OCI-LY7 (cell line): Measurements from ENCODE around the gene SCRN2. TPM values are rescaled to one million over a fixed set of nuclear protein-coding genes. Genes with fewer than 3 reads are reported as not detected.
A peak's percentile ranks its signal among the peaks of the same experiment; 100 is the strongest.

Experiments used
- BruUV-seq: library from RNA; stranded (reverse); fragments of 400-500 nt; replicated peaks from 2 replicates; lab custom pipeline; 2021; lab: Mats Ljungman, UMichigan
- CTCF ChIA-PET: fragments of 300-600 bp; sonication (Branson Sonifier 250); formaldehyde crosslinking; loops from one replicate; lab custom pipeline; 2022; ENCODE audit warnings: antibody characterized with exemption; ENCODE audit not compliant: unreplicated experiment; lab: Charles Lee
- POLR2A ChIA-PET: fragments of 300-600 bp; sonication (Branson Sonifier 250); formaldehyde crosslinking; loops from one replicate; lab custom pipeline; 2022; ENCODE audit warnings: antibody characterized with exemption; lab: Charles Lee
- DNase-seq: peaks from one replicate; pipeline ENCODE4 v3.0.0-alpha.2; 2015; ENCODE audit warnings: low spot score
- H2AFZ ChIP-seq: fragments of 200-600 bp; sonication (generic), shearing (Covaris generic); 2 replicates; pipeline ENCODE4 v1.6.1; 2014; ENCODE audit warnings: mild to moderate bottlenecking, antibody characterized with exemption, low read length, moderate library complexity
- H3K27ac ChIP-seq: fragments of 200-600 bp; sonication (generic); 2 replicates; pipeline ENCODE4 v1.5.1; 2014; ENCODE audit warnings: mixed run types, low read depth, mild to moderate bottlenecking, moderate library complexity, low read length, inconsistent platforms; ENCODE audit not compliant: poor library complexity, severe bottlenecking
- H3K36me3 ChIP-seq: fragments of 200-600 bp; sonication (generic); 2 replicates; pipeline ENCODE4 v1.6.1; 2014; ENCODE audit warnings: mild to moderate bottlenecking, antibody characterized with exemption, low read length, moderate library complexity, mixed read lengths; ENCODE audit not compliant: insufficient read depth
- H3K4me1 ChIP-seq: fragments of 200-600 bp; sonication (generic); 2 replicates; pipeline ENCODE4 v1.5.1; 2014; ENCODE audit warnings: mild to moderate bottlenecking, low read length; ENCODE audit not compliant: insufficient read depth, poor library complexity, severe bottlenecking
- H3K4me2 ChIP-seq: fragments of 200-600 bp; sonication (generic); 2 replicates; pipeline ENCODE4 v1.6.1; 2014; ENCODE audit warnings: mild to moderate bottlenecking, low read length
- H3K4me3 ChIP-seq: fragments of 200-600 bp; sonication (generic); 2 replicates; pipeline ENCODE4 v1.5.1; 2014; ENCODE audit warnings: mild to moderate bottlenecking, low read depth, low read length; ENCODE audit not compliant: poor library complexity, severe bottlenecking
- H3K79me2 ChIP-seq: fragments of 200-600 bp; sonication (generic); 2 replicates; pipeline ENCODE4 v1.6.1; 2016; ENCODE audit warnings: low read depth, mild to moderate bottlenecking, low read length, moderate library complexity, mixed read lengths; ENCODE audit not compliant: insufficient read depth
- H3K9me2 ChIP-seq: fragments of 200-600 bp; sonication (generic); 2 replicates; pipeline ENCODE4 v1.6.1; 2016; ENCODE audit warnings: mild to moderate bottlenecking, low read length, mixed read lengths; ENCODE audit not compliant: insufficient read depth
- H3K9me3 ChIP-seq: fragments of 200-600 bp; sonication (generic); 2 replicates; pipeline ENCODE4 v1.6.1; 2014; ENCODE audit warnings: mild to moderate bottlenecking, mixed run types, low read length, mixed read lengths
- H4K20me1 ChIP-seq: fragments of 200-600 bp; sonication (generic); 2 replicates; pipeline ENCODE4 v1.6.1; 2014; ENCODE audit warnings: mild to moderate bottlenecking, antibody characterized with exemption, low read length, moderate library complexity, mixed read lengths; ENCODE audit not compliant: insufficient read depth
- CTCF ChIP-seq: fragments of 200-600 bp; sonication (generic); conservative IDR thresholded peaks from 2 replicates; pipeline ENCODE4 v1.5.1; 2014; ENCODE audit warnings: mild to moderate bottlenecking, antibody characterized with exemption, low read length, moderate library complexity, mixed read lengths
- EZH2phosphoT487 ChIP-seq: fragments of 200-600 bp; sonication (generic); IDR thresholded peaks from 2 replicates; pipeline ENCODE4 v1.6.1; 2018; ENCODE audit warnings: low read depth, borderline replicate concordance, mild to moderate bottlenecking, mixed run types, antibody characterized with exemption, low read length, moderate library complexity, mixed read lengths
- intact Hi-C: fragments of 100-400 bp; cut with micrococcal nuclease; formaldehyde crosslinking; loops from one replicate; pipeline ENCODE4 v1.10.0; 2022; ENCODE audit not compliant: unreplicated experiment
- total RNA-seq, 2 experiments: library from RNA; depleted of rRNA in 1 of 2; stranded (reverse); fragments of >200 nt in 1 of 2; shearing (Covaris generic) in 1 of 2; gene quantifications; 2 replicates each; pipeline ENCODE4 v1.2.3, GENCODE V29; 2014 to 2022

The SCRN2 gene
- total RNA-seq, 2 experiments from 2014 or later = 37.3 to 42.9 TPM

DNA sequence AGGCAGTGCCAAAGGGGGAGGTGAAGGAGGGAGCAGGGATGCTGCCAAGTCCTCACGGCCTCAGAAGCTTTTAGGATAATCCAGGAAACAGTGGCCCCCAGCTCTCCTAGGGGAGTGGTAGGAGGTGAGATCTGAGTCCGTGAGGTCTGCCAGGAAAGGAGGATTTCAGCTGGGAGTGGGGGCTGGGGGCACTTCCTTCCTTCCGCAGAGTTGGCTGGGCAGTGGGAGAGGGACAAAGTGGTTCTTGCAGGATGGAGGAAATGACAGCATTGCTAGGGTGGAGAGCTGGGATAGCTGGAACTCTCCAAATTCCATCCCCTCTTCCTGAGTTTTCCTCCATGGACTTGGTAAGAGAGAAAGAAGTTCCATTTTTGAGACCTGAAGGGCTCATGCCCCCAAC lies 14.7 kb upstream of the SCRN2 start:
- Histone ChIP-seq H4K20me1 (no peaks in the 10 kb centered on the region), H2AFZ (no peak overlapping the region), H3K4me1 (no peaks in the 10 kb centered on the region), H3K79me2 (no peaks in the 10 kb centered on the region), H3K4me3 (no peak overlapping the region), H3K9me3 (no peaks in the 10 kb centered on the region), H3K27ac (no peak overlapping the region), H3K9me2 (no peaks in the 10 kb centered on the region), H3K4me2 (no peak overlapping the region), H3K36me3 (no peaks in the 10 kb centered on the region)
- CTCF ChIA-PET = no interaction called here
- POLR2A ChIA-PET = no interaction called here
- no TSS peak for BruUV-seq
- no peak for DNase-seq
- intact Hi-C loops = no loop called here
- no peak for TF ChIP-seq EZH2phosphoT487
- no peak for TF ChIP-seq CTCF

- Histone ChIP-seq H3K79me2 (no peaks in the 10 kb centered on the region), H3K36me3 (no peaks in the 10 kb centered on the region), H3K4me3 (no peak overlapping the region), H3K9me2 (no peaks in the 10 kb centered on the region), H3K4me2 (no peak overlapping the region), H4K20me1 (no peaks in the 10 kb centered on the region), H3K4me1 (no peaks in the 10 kb centered on the region), H3K9me3 (no peaks in the 10 kb centered on the region), H2AFZ (no peak overlapping the region), H3K27ac (no peak overlapping the region)
- intact Hi-C loops = no loop called here
- CTCF ChIA-PET = no interaction called here
- POLR2A ChIA-PET = no interaction called here
- no TSS peak for BruUV-seq
- no peak for DNase-seq
- TF ChIP-seq EZH2phosphoT487 (no peak), CTCF (no peak)
Measured at GRCh38 chr17:47853616-47854015, 12.5 kb upstream of the SCRN2 start.

DNA sequence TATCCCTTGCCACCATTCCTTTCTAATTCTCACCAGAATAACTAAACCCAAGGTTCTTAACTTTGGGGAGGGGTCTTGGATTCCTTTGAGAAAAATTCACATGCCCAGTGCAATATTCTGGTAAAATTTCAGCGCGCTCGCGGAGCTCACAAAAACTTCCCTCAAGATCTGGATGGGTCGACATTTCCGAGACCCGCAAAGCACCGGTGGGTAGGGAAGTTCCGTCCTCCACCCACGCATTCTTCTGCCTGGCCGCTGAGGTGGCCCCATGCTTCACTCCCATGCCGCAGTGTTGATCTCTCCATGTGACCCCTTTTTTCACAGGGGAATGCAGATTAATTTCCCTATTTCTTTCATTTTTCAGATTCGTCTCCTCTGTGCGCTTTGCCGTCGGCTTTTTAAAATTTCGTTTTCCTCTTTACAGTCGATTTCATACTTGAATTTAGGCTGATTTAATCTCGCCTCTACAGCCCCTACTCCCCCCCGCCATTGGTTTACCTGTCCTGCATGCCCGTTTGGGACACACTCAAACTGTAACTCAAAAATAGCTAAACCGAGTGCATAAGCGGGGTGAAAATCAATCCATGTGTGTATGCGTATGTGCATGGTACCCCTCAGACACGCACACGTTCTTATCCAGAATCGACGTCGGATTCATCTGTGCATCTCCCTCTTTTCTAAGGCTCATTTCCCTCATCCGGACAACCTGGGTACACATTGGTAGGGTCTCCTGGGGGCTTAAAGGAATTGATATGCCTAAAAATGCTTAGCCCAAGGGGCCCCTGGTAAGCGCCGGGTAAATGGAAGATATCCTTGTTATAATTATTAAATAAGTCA lies 11.3 kb upstream of the SCRN2 start:
- Histone ChIP-seq H3K4me2 (no peak overlapping the region), H3K27ac (no peak overlapping the region)

More for the DNA sequence above, 11.3 kb upstream of the SCRN2 start:
- Histone ChIP-seq H3K9me3 (no peaks in the 10 kb centered on the region), H2AFZ (no peak overlapping the region), H3K36me3 (no peaks in the 10 kb centered on the region), H3K9me2 (no peaks in the 10 kb centered on the region), H3K79me2 (no peaks in the 10 kb centered on the region), H3K4me3 (no peak overlapping the region), H3K4me1 (no peaks in the 10 kb centered on the region), H4K20me1 (no peaks in the 10 kb centered on the region)
- peak; percentile 86; the same call in 1 of the 2 replicates for TF ChIP-seq EZH2phosphoT487
- TF ChIP-seq CTCF = no peak
- POLR2A ChIA-PET = interaction anchor here (0.7 kb wide), 1 partner anchor 1284 kb away, joined by 3 read pairs; no protein-coding TSS in a partner anchor
- CTCF ChIA-PET = no interaction called here
- BruUV-seq = no TSS peak
- no peak for DNase-seq
- intact Hi-C loops = no loop called here
